Measurements from ENCODE around the gene GPR141.
A peak's percentile ranks its signal among the peaks of the same experiment; 100 is the strongest.

GPR141 gene

GRCh38 chr7:37683246-37684120 lies at the start of gene GPR141:
Gene GPR141 (plus strand): TSS chr7:37683766. CDS start chr7:37740394, 56,628 bp downstream.
- H3K9ac ChIP-seq (ENCODE audit: insufficient read length, low read depth), result no peak within 1 kb of the TSS
- TF ChIP-seq ZNF274 (IDR thresholded peaks at IDR 0.05; ENCODE audit: low read depth, low read length), result no peak
- TF ChIP-seq SUZ12 (IDR thresholded peaks at IDR 0.05; ENCODE audit: extremely low read depth, insufficient read depth, insufficient read length), result no peak
- no peak for TF ChIP-seq YY1 (IDR thresholded peaks at IDR 0.05; ENCODE audit: insufficient read depth, insufficient read length)
- H3K4me1 ChIP-seq (ENCODE audit: insufficient read depth, insufficient read length), result no peaks in the 10 kb centered on the region
- no peaks in the 10 kb centered on the region for H3K9me3 ChIP-seq (ENCODE audit: insufficient read depth, low read length)
- peak; percentile 46 for DNase-seq (ENCODE audit: low read depth, low spot score)
- no peaks in the 10 kb centered on the region for H3K36me3 ChIP-seq (ENCODE audit: insufficient read depth, insufficient read length, low read length)
- no peak within 1 kb of the TSS for H3K4me3 ChIP-seq (ENCODE audit: insufficient read length, low read depth)
- H3K27me3 ChIP-seq (ENCODE audit: insufficient read depth, insufficient read length), result no peaks in the 10 kb centered on the region

- Histone ChIP-seq H3K36me3 (ENCODE audit: insufficient read depth, insufficient read length, low read length) (no peaks in the 10 kb centered on the region), H3K9ac (ENCODE audit: insufficient read length, low read depth) (no peak overlapping the region), H3K4me3 (ENCODE audit: insufficient read length, low read depth) (no peak overlapping the region), H3K4me1 (ENCODE audit: insufficient read depth, insufficient read length) (no peaks in the 10 kb centered on the region), H3K9me3 (ENCODE audit: insufficient read depth, low read length) (peaks cover 6% of the 10 kb centered on the region; the same call in 1 of the 2 replicates), H3K27me3 (ENCODE audit: insufficient read depth, insufficient read length) (no peaks in the 10 kb centered on the region)
- DNase-seq (ENCODE audit: low read depth, low spot score), result no peak
- no peak for TF ChIP-seq SUZ12 (IDR thresholded peaks at IDR 0.05; ENCODE audit: extremely low read depth, insufficient read depth, insufficient read length)
- no peak for TF ChIP-seq ZNF274 (IDR thresholded peaks at IDR 0.05; ENCODE audit: low read depth, low read length)
Observed at GRCh38 chr7:37635346-37635745, 48.2 kb upstream of the GPR141 start.

- no peak for DNase-seq (ENCODE audit: low read depth, low spot score)
- no peak for TF ChIP-seq ZNF274 (IDR thresholded peaks at IDR 0.05; ENCODE audit: low read depth, low read length)
- TF ChIP-seq YY1 (IDR thresholded peaks at IDR 0.05; ENCODE audit: insufficient read depth, insufficient read length), result no peak
- TF ChIP-seq SUZ12 (IDR thresholded peaks at IDR 0.05; ENCODE audit: extremely low read depth, insufficient read depth, insufficient read length), result no peak
- Histone ChIP-seq H3K36me3 (ENCODE audit: insufficient read depth, insufficient read length, low read length) (no peaks in the 10 kb centered on the region), H3K4me3 (ENCODE audit: insufficient read length, low read depth) (no peak overlapping the region), H3K9me3 (ENCODE audit: insufficient read depth, low read length) (no peaks in the 10 kb centered on the region), H3K9ac (ENCODE audit: insufficient read length, low read depth) (no peak overlapping the region), H3K4me1 (ENCODE audit: insufficient read depth, insufficient read length) (peaks cover 6% of the 10 kb centered on the region), H3K27me3 (ENCODE audit: insufficient read depth, insufficient read length) (no peaks in the 10 kb centered on the region)
Observed at GRCh38 chr7:37642028-37642540, 41.5 kb upstream of the GPR141 start.

GRCh38 chr7:37643876-37644275 lies 39.7 kb upstream of the GPR141 start:
- TF ChIP-seq YY1 (IDR thresholded peaks at IDR 0.05; ENCODE audit: insufficient read depth, insufficient read length) (no peak), ZNF274 (IDR thresholded peaks at IDR 0.05; ENCODE audit: low read depth, low read length) (no peak), SUZ12 (IDR thresholded peaks at IDR 0.05; ENCODE audit: extremely low read depth, insufficient read depth, insufficient read length) (no peak)
- Histone ChIP-seq H3K4me1 (ENCODE audit: insufficient read depth, insufficient read length) (peaks cover 6% of the 10 kb centered on the region), H3K9ac (ENCODE audit: insufficient read length, low read depth) (no peak overlapping the region), H3K4me3 (ENCODE audit: insufficient read length, low read depth) (no peak overlapping the region), H3K36me3 (ENCODE audit: insufficient read depth, insufficient read length, low read length) (no peaks in the 10 kb centered on the region), H3K9me3 (ENCODE audit: insufficient read depth, low read length) (no peaks in the 10 kb centered on the region), H3K27me3 (ENCODE audit: insufficient read depth, insufficient read length) (no peaks in the 10 kb centered on the region)
- peak; percentile 91 for DNase-seq (ENCODE audit: low read depth, low spot score)

GRCh38 chr7:37645282-37646050 lies 38.1 kb upstream of the GPR141 start:
- H3K27me3 ChIP-seq (ENCODE audit: insufficient read depth, insufficient read length), result no peaks in the 10 kb centered on the region
- no peak for TF ChIP-seq YY1 (IDR thresholded peaks at IDR 0.05; ENCODE audit: insufficient read depth, insufficient read length)
- TF ChIP-seq SUZ12 (IDR thresholded peaks at IDR 0.05; ENCODE audit: extremely low read depth, insufficient read depth, insufficient read length), result no peak
- no peak for TF ChIP-seq ZNF274 (IDR thresholded peaks at IDR 0.05; ENCODE audit: low read depth, low read length)
- no peaks in the 10 kb centered on the region for H3K36me3 ChIP-seq (ENCODE audit: insufficient read depth, insufficient read length, low read length)
- no peak overlapping the region for H3K9ac ChIP-seq (ENCODE audit: insufficient read length, low read depth)
- H3K9me3 ChIP-seq (ENCODE audit: insufficient read depth, low read length), result no peaks in the 10 kb centered on the region
- peaks cover 6% of the 10 kb centered on the region for H3K4me1 ChIP-seq (ENCODE audit: insufficient read depth, insufficient read length)
- H3K4me3 ChIP-seq (ENCODE audit: insufficient read length, low read depth), result no peak overlapping the region
- DNase-seq (ENCODE audit: low read depth, low spot score), result no peak

GRCh38 chr7:37656913-37657530 lies 26.5 kb upstream of the GPR141 start:
- no peaks in the 10 kb centered on the region for H3K9me3 ChIP-seq (ENCODE audit: insufficient read depth, low read length)
- no peaks in the 10 kb centered on the region for H3K36me3 ChIP-seq (ENCODE audit: insufficient read depth, insufficient read length, low read length)
- DNase-seq (ENCODE audit: low read depth, low spot score), result no peak
- TF ChIP-seq ZNF274 (IDR thresholded peaks at IDR 0.05; ENCODE audit: low read depth, low read length) (no peak), YY1 (IDR thresholded peaks at IDR 0.05; ENCODE audit: insufficient read depth, insufficient read length) (no peak), SUZ12 (IDR thresholded peaks at IDR 0.05; ENCODE audit: extremely low read depth, insufficient read depth, insufficient read length) (no peak)
- no peaks in the 10 kb centered on the region for H3K27me3 ChIP-seq (ENCODE audit: insufficient read depth, insufficient read length)
- H3K4me1 ChIP-seq (ENCODE audit: insufficient read depth, insufficient read length), result no peaks in the 10 kb centered on the region
- H3K9ac ChIP-seq (ENCODE audit: insufficient read length, low read depth), result no peak overlapping the region
- no peak overlapping the region for H3K4me3 ChIP-seq (ENCODE audit: insufficient read length, low read depth)

Data from NT2/D1 (cell line).